ENCODE data around the gene HINFP.
"Not testable (repeated sequence)": the region's sequence is repeated elsewhere in the genome, so short reads cannot be mapped to it uniquely, and the experiment has no call there.

The HINFP gene

DNA sequence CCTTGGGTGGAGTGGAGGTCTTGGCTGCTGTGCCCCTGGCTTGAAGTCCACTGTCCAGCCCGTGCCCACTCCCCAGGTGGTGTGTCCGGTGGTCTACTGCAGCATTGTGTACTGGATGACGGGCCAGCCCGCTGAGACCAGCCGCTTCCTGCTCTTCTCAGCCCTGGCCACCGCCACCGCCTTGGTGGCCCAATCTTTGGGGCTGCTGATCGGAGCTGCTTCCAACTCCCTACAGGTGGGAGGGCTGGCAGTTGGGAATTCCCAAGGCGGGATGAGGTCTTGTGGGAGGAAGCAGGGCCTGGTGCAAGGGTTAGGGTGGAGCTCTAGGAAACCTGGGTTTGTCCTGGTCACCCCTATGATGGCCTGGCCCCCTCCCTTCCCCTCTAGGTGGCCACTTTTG, 38.8 kb downstream of the HINFP start:
- no peak for DNase-seq

GRCh38 chr11:119161871-119162270, 40.5 kb downstream of the HINFP start:
- no peak for DNase-seq

GRCh38 chr11:119166368-119167076, 45.1 kb downstream of the HINFP start:
- DNase-seq: no peak

DNA sequence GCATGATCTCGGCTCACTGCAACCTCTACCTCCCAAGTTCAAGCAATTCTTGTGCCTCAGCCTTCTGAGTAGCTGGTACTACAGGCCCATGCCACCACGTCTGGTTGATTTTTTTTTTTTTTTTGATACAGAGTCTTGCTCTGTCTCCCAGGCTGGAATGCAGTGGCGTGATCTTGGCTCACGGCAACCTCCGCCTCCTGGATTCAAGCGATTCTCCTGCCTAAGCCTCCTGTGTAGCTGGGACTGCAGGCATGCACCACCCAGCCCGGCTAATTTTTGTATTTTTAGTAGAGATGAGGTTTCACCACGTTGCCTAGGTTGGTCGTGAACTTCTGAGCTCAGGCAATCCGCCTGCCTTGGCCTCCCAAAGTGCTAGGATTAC, 45.7 kb downstream of the HINFP start:
- DNase-seq: not testable (repeated sequence)

- DNase-seq: no peak
Measured at GRCh38 chr11:119167933-119168332, 46.6 kb downstream of the HINFP start.

GRCh38 chr11:119168471-119169281, 47.3 kb downstream of the HINFP start, which contains the start of gene NLRX1:
Gene NLRX1, plus strand, starts transcription at chr11:119168725. Its CDS starts 2,679 bp downstream, at chr11:119171404.
- peak; percentile 63 to 66 for DNase-seq

- no peak for DNase-seq
Measured at GRCh38 chr11:119169282-119169719, 47.9 kb downstream of the HINFP start.

- no peak for DNase-seq
Measured at GRCh38 chr11:119172513-119172912, 51.1 kb downstream of the HINFP start.

DNA sequence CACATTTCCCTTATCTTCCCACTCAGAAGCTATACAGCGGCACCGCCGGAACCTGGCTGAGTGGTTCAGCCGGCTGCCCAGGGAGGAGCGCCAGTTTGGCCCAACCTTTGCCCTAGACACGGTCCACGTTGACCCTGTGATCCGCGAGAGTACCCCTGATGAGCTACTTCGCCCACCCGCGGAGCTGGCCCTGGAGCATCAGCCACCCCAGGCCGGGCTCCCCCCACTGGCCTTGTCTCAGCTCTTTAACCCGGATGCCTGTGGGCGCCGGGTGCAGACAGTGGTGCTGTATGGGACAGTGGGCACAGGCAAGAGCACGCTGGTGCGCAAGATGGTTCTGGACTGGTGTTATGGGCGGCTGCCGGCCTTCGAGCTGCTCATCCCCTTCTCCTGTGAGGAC, 52.1 kb downstream of the HINFP start:
- DNase-seq: no peak

GRCh38 chr11:119175493-119176077, 54.2 kb downstream of the HINFP start:
- DNase-seq: no peak

DNA sequence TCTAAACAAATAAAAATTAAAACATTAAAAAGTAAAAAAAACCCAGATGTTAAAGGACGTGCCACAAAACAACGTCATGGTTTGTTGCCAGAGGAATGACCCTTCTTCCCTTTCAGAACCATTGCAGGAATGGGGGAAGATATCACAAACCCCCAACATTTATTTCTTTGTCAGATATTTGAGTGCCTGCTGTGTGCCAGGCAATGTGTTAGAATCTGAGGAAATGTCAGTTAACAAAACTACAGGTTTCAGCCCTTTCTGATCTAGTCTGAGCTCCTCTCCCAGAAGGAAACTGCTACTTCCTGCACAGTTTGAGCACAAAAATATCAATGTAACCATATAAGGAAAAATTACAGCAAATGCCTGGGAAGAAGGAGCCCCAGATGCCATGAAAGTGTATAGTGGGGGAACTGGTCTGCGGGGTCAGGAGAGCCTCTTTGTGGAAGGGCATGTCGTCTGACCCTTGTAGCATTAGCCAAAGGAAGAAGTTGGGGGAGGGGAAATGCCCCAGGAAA, 56.8 kb downstream of the HINFP start:
- DNase-seq: no peak

- no peak for DNase-seq
Measured at GRCh38 chr11:119179342-119179741, 58.0 kb downstream of the HINFP start.

GRCh38 chr11:119179983-119180382, 58.6 kb downstream of the HINFP start:
- no peak for DNase-seq

DNA sequence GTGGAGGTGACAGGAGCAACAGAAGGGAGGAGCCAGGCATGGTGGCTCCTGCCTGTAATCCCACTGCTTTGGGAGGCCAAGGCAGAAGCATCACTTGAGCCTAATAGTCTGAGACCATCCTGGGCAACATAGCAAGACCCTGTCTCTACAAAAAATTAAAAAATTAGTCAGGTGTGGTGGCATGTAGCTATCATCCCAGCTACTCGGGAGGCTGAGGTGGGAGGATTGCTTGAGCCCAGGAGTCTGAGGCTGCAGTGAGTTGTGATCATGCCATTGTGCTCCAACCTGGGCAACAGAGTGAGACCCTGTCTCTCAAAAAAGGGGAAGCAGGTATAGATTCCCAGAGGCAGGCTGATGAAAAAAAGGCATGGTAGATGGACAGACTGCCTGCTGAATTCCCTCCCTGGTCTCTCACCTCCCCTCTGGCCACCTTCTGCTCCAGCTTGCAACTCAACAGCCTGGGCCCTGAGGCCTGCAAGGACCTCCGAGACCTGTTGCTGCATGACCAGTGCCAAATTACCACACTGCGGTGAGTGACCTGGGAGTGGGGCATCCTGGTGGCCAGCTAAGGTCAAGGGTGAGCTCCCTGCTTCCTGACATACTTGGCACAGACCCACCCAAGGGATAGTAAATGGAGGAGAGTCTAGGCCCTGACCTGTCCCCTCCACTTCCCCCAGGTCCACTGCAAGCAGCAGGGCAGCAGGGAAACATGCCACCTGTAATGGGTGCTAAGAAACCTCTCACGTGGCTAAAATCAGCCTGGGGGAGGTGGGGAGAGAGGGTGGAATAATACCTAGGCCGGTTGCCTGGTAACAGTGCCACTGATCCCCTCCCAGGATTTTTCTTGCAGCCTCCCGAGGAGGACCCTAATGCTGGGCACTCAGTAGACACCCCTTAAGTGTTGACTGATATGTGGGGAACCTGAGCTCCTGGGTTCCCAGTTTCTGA, 59.6 kb downstream of the HINFP start:
- DNase-seq: no peak

DNA sequence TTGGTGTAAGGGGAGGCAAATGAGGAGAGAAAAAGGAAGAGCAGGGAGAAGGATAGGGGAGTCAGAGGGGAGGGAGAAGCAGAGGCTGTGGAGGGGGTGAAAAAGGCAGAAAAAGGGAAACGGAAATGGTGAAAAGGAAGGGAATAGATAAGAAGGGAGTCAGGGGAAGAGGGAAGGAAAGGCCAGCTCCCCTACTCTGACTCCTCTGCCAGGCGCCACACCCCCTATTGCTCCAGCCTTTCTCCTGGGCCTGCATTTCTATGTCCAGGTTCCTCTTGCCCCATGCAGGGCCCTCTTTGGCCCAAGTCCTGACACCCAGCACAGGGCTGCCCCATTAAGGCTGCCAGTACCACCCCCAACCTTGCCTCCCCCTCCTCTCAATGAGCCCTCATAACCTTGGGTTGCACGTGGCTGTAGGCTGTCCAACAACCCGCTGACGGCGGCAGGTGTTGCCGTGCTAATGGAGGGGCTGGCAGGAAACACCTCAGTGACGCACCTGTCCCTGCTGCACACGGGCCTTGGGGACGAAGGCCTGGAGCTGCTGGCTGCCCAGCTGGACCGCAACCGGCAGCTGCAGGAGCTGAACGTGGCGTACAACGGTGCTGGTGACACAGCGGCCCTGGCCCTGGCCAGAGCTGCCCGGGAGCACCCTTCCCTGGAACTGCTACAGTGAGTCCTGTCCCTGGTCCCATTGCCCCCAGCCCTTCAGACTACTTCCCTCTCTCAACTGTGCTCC, 60.5 kb downstream of the HINFP start:
- no peak for DNase-seq

DNA sequence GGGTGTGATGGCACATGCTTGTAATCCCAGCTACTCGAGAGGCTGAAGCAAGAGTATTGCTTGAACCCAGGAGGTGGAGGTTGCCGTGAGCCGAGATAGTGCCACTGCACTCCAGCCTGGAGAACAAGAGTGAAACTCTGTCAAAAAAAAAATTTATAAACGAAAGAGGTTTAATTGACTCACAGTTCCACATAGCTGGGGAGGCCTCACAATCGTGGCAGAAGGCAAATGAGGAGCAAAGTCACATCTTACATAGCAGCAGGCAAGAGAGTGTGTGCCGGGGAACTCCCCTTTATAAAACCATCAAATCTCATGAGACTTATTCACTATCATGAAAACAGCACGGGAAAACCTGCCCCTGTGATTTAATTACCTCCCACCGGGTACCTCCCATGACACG, 63.0 kb downstream of the HINFP start:
- DNase-seq: not testable (repeated sequence)

Data from NCI-H1930 (cell line).